HL-60 (cell line): ENCODE measurements around the gene LIPG.

Experiments
- DNase-seq, 2 experiments: peaks; one replicate each; pipeline ENCODE4 v3.0.0-alpha.2; 2010 to 2020; ENCODE audit warnings: low read depth in 1 of 2, low spot score in 1 of 2
- H3K27ac ChIP-seq: fragments of 250-450 bp; sonication (Bioruptor Pico); replicated peaks from 2 replicates; pipeline ENCODE4 v1.5.1; 2020; ENCODE audit warnings: mild to moderate bottlenecking, moderate library complexity
- H3K27me3 ChIP-seq: fragments of 250-450 bp; sonication (Bioruptor Pico); 2 replicates; pipeline ENCODE4 v1.5.1; 2021; ENCODE audit warnings: mild to moderate bottlenecking, moderate library complexity; ENCODE audit not compliant: insufficient read depth, poor library complexity, severe bottlenecking
- H3K4me3 ChIP-seq: replicated peaks from 2 replicates; pipeline ENCODE4 v1.5.1; 2011; ENCODE audit warnings: mild to moderate bottlenecking, control low read depth, low read length; ENCODE audit not compliant: insufficient read depth
- CTCF ChIP-seq: IDR thresholded peaks from one replicate; pipeline ENCODE4 v1.5.1; 2011; ENCODE audit warnings: low read length, control low read depth, inconsistent platforms; ENCODE audit not compliant: insufficient read depth
- GABPA ChIP-seq: IDR thresholded peaks from 2 replicates; pipeline ENCODE4 v1.6.1; 2012; ENCODE audit warnings: low read depth
- POLR2AphosphoS5 ChIP-seq: IDR thresholded peaks from 2 replicates; pipeline ENCODE4 v1.6.1; 2012; ENCODE audit warnings: low read depth
- SPI1 ChIP-seq: IDR thresholded peaks from 2 replicates; pipeline ENCODE4 v1.6.1; 2012; ENCODE audit warnings: low read depth, mild to moderate bottlenecking, borderline replicate concordance
- TF ChIP-seq, protein P1 (sequence below): IDR thresholded peaks from 2 replicates; pipeline ENCODE4 v1.6.1; 2012; ENCODE audit warnings: low read depth; ENCODE audit not compliant: insufficient replicate concordance

The LIPG gene

GRCh38 chr18:49591271-49591670, 29.4 kb downstream of the LIPG start:
- Histone ChIP-seq H3K27me3 (peaks cover 6% of the 10 kb centered on the region), H3K4me3 (no peak overlapping the region), H3K27ac (no peak overlapping the region)
- TF ChIP-seq SPI1 (no peak), POLR2AphosphoS5 (no peak), GABPA (no peak), CTCF (no peak)
- TF ChIP-seq, protein P1, sequence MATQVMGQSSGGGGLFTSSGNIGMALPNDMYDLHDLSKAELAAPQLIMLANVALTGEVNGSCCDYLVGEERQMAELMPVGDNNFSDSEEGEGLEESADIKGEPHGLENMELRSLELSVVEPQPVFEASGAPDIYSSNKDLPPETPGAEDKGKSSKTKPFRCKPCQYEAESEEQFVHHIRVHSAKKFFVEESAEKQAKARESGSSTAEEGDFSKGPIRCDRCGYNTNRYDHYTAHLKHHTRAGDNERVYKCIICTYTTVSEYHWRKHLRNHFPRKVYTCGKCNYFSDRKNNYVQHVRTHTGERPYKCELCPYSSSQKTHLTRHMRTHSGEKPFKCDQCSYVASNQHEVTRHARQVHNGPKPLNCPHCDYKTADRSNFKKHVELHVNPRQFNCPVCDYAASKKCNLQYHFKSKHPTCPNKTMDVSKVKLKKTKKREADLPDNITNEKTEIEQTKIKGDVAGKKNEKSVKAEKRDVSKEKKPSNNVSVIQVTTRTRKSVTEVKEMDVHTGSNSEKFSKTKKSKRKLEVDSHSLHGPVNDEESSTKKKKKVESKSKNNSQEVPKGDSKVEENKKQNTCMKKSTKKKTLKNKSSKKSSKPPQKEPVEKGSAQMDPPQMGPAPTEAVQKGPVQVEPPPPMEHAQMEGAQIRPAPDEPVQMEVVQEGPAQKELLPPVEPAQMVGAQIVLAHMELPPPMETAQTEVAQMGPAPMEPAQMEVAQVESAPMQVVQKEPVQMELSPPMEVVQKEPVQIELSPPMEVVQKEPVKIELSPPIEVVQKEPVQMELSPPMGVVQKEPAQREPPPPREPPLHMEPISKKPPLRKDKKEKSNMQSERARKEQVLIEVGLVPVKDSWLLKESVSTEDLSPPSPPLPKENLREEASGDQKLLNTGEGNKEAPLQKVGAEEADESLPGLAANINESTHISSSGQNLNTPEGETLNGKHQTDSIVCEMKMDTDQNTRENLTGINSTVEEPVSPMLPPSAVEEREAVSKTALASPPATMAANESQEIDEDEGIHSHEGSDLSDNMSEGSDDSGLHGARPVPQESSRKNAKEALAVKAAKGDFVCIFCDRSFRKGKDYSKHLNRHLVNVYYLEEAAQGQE: no peak
- no peak for DNase-seq

- TF ChIP-seq POLR2AphosphoS5 (no peak), GABPA (no peak), SPI1 (no peak)
- TF ChIP-seq, protein P1: no peak
- H3K4me3 ChIP-seq: no peak overlapping the region
- H3K27me3 ChIP-seq: peaks cover 6% of the 10 kb centered on the region
- H3K27ac ChIP-seq: no peak overlapping the region
- DNase-seq: no peak
Measured at GRCh38 chr18:49591775-49592174, 29.9 kb downstream of the LIPG start.

GRCh38 chr18:49596687-49597086, 34.8 kb downstream of the LIPG start:
- Histone ChIP-seq H3K4me3 (no peak overlapping the region), H3K27ac (no peak overlapping the region), H3K27me3 (peaks cover 4% of the 10 kb centered on the region)
- TF ChIP-seq GABPA (no peak), POLR2AphosphoS5 (no peak)
- TF ChIP-seq, protein P1: no peak
- DNase-seq: no peak

GRCh38 chr18:49597157-49597931, 35.5 kb downstream of the LIPG start:
- TF ChIP-seq CTCF (no peak), SPI1 (no peak), GABPA (no peak), POLR2AphosphoS5 (no peak)
- TF ChIP-seq, protein P1: no peak
- DNase-seq: no peak
- Histone ChIP-seq H3K27ac (no peak overlapping the region), H3K27me3 (no peaks in the 10 kb centered on the region), H3K4me3 (no peak overlapping the region)
